ENCODE results near the gene OOSP2. TPM values are rescaled to one million over a fixed set of nuclear protein-coding genes. Genes with fewer than 3 reads are reported as not detected.

OOSP2 gene
- total and polyA plus RNA-seq, 2 donors (not counting 1 experiment from before 2014, with no cell fraction given), result not detected

- Histone ChIP-seq H3K9ac (ENCODE audit: low read length) (no peak within 1 kb of the TSS), H3K79me2 (ENCODE audit: control insufficient read depth, insufficient read depth, low read length) (no peaks in the 10 kb centered on the region), H3K4me2 (replicated peaks; ENCODE audit: low read depth, low read length, poor library complexity, severe bottlenecking) (no peak within 1 kb of the TSS), H3K4me3 (ENCODE audit: control extremely low read depth in 1 of 5, extremely low read depth in 1 of 5, insufficient read depth in 1 of 5, low read depth in 2 of 5, low read length in 4 of 5) (no peak within 1 kb of the TSS), H2AFZ (ENCODE audit: insufficient read depth, low read depth, low read length, poor library complexity, severe bottlenecking) (no peak within 1 kb of the TSS), H3K27ac (ENCODE audit: low read length in 2 of 2) (no peak within 1 kb of the TSS), H4K20me1 (ENCODE audit: control insufficient read depth, insufficient read depth, low read length, poor library complexity, severe bottlenecking) (no peaks in the 10 kb centered on the region), H3K9me3 (ENCODE audit: control extremely low read depth in 1 of 3, control insufficient read depth in 2 of 3, insufficient read depth in 1 of 3, low read length in 2 of 3) (no peaks in the 10 kb centered on the region), H3K4me1 (ENCODE audit: control insufficient read depth in 2 of 2, insufficient read depth in 2 of 2, low read length in 2 of 2) (no peaks in the 10 kb centered on the region), H3K36me3 (replicated peaks in 1 of 2; ENCODE audit: control extremely low read depth in 1 of 2, control insufficient read depth in 1 of 2, extremely low read depth in 1 of 2, insufficient read depth in 2 of 2, low read length in 1 of 2) (no peaks in the 10 kb centered on the region), H3K27me3 (replicated peaks in 1 of 4; ENCODE audit: control extremely low read depth in 1 of 4, control insufficient read depth in 3 of 4, insufficient read depth in 4 of 4, low read length in 3 of 4) (no peaks in the 10 kb centered on the region)
- H3K9me3 Mint-ChIP-seq (ENCODE audit: insufficient read depth), result peaks cover 2% of the 10 kb centered on the region
- TF ChIP-seq CTCF (IDR thresholded peaks at IDR 0.05) (no peak), EZH2 (IDR thresholded peaks at IDR 0.05; ENCODE audit: borderline replicate concordance, insufficient read depth, low read depth, low read length, poor library complexity, severe bottlenecking) (no peak)
- H3K4me1 Mint-ChIP-seq, result no peaks in the 10 kb centered on the region
- ATAC-seq (ENCODE audit: low read depth) (no peak), DNase-seq (no peak)
- POLR2A ChIA-PET, result no interaction called here
- H3K4me3 Mint-ChIP-seq, result no peak within 1 kb of the TSS
- H3K27me3 Mint-ChIP-seq, result peaks cover 14% of the 10 kb centered on the region
- WGBS (ENCODE audit: insufficient coverage), result 97% methylated on average over 5 of the region's 8 CpGs
- intact Hi-C loops (cut with micrococcal nuclease), result no loop called here
- CTCF ChIA-PET, result no interaction called here
- no peak within 1 kb of the TSS for H3K27ac Mint-ChIP-seq
Observed at GRCh38 chr11:60056349-60056969, 16.2 kb downstream of the OOSP2 start, which contains the start of gene MS4A3. TSS of gene MS4A3 (plus strand) at chr11:60056665. CDS start at chr11:60061161, 4,496 bp downstream.

GRCh38 chr11:60059052-60059451 is 18.8 kb downstream of the OOSP2 start:
- no peak overlapping the region for H3K27ac ChIP-seq (ENCODE audit: low read length in 2 of 2)
- no peak for ATAC-seq (ENCODE audit: low read depth)
- Mint-ChIP-seq H3K9me3 (ENCODE audit: insufficient read depth) (peaks cover 2% of the 10 kb centered on the region), H3K4me3 (no peak overlapping the region), H3K27me3 (peaks cover 17% of the 10 kb centered on the region), H3K4me1 (peaks cover 1% of the 10 kb centered on the region), H3K27ac (no peak overlapping the region)
- H3K79me2 ChIP-seq (ENCODE audit: control insufficient read depth, insufficient read depth, low read length), result no peaks in the 10 kb centered on the region
- ChIA-PET POLR2A (no interaction called here), CTCF (no interaction called here)
- no CpG with 5 or more reads among the region's 3 CpGs for WGBS (ENCODE audit: insufficient coverage)
- no peaks in the 10 kb centered on the region for H4K20me1 ChIP-seq (ENCODE audit: control insufficient read depth, insufficient read depth, low read length, poor library complexity, severe bottlenecking)
- no peaks in the 10 kb centered on the region for H3K27me3 ChIP-seq (replicated peaks in 1 of 4; ENCODE audit: control extremely low read depth in 1 of 4, control insufficient read depth in 3 of 4, insufficient read depth in 4 of 4, low read length in 3 of 4)
- peaks cover under 1% of the 10 kb centered on the region in 2 donors for H3K4me1 ChIP-seq (ENCODE audit: control insufficient read depth in 2 of 2, insufficient read depth in 2 of 2, low read length in 2 of 2)
- intact Hi-C loops (cut with micrococcal nuclease), result no loop called here
- no peak for DNase-seq
- no peaks in the 10 kb centered on the region for H3K9me3 ChIP-seq (ENCODE audit: control extremely low read depth in 1 of 3, control insufficient read depth in 2 of 3, insufficient read depth in 1 of 3, low read length in 2 of 3)
- TF ChIP-seq CTCF (IDR thresholded peaks at IDR 0.05) (no peak), EZH2 (IDR thresholded peaks at IDR 0.05; ENCODE audit: borderline replicate concordance, insufficient read depth, low read depth, low read length, poor library complexity, severe bottlenecking) (no peak)
- no peak overlapping the region for H3K9ac ChIP-seq (ENCODE audit: low read length)
- no peak overlapping the region for H3K4me2 ChIP-seq (replicated peaks; ENCODE audit: low read depth, low read length, poor library complexity, severe bottlenecking)
- no peaks in the 10 kb centered on the region for H3K36me3 ChIP-seq (replicated peaks in 1 of 2; ENCODE audit: control extremely low read depth in 1 of 2, control insufficient read depth in 1 of 2, extremely low read depth in 1 of 2, insufficient read depth in 2 of 2, low read length in 1 of 2)
- no peak overlapping the region for H3K4me3 ChIP-seq (ENCODE audit: control extremely low read depth in 1 of 5, extremely low read depth in 1 of 5, insufficient read depth in 1 of 5, low read depth in 2 of 5, low read length in 4 of 5)
- no peak overlapping the region for H2AFZ ChIP-seq (ENCODE audit: insufficient read depth, low read depth, low read length, poor library complexity, severe bottlenecking)
